Fibroblast of lung (primary cell): Measurements from ENCODE around the gene COL7A1. TPM values are rescaled to one million over a fixed set of nuclear protein-coding genes. Genes with fewer than 3 reads are reported as not detected.

ENCODE experiments used
- DNase-seq, 2 donors: peaks; one replicate each; pipeline versions ENCODE4 v3.0.0 to v3.0.0-alpha.2; 2010; ENCODE audit warnings: low read depth in 2 of 2
- H2AFZ ChIP-seq: 2 replicates; pipeline ENCODE4 v1.5.1; 2012; ENCODE audit warnings: low read length, control low read depth, inconsistent platforms
- H3K27ac ChIP-seq: 2 replicates; pipeline ENCODE4 v1.5.1; 2011; ENCODE audit warnings: low read length, control low read depth; ENCODE audit not compliant: insufficient read depth
- H3K27me3 ChIP-seq: 2 replicates; pipeline ENCODE4 v1.5.1; 2011; ENCODE audit warnings: mild to moderate bottlenecking, low read length; ENCODE audit not compliant: control insufficient read depth, insufficient read depth
- H3K36me3 ChIP-seq: 2 replicates; pipeline ENCODE4 v1.5.1; 2011; ENCODE audit warnings: low read length; ENCODE audit not compliant: control insufficient read depth, insufficient read depth
- H3K4me1 ChIP-seq: 2 replicates; pipeline ENCODE4 v1.5.1; 2011; ENCODE audit warnings: low read length; ENCODE audit not compliant: control insufficient read depth, insufficient read depth; ENCODE audit errors: extremely low read depth
- H3K4me2 ChIP-seq: 2 replicates; pipeline ENCODE4 v1.5.1; 2011; ENCODE audit warnings: low read length, control low read depth; ENCODE audit not compliant: insufficient read depth; ENCODE audit errors: extremely low read depth
- H3K4me3 ChIP-seq, 4 experiments: fragments of 200-600 bp in 1 of 4; sonication (generic) in 1 of 4; replicated peaks in 1 of 4; 2 replicates each; pipeline ENCODE4 v1.5.1; 2011 to 2016; ENCODE audit warnings: low read length in 4 of 4, low read depth in 3 of 4, mild to moderate bottlenecking in 3 of 4, control low read depth in 2 of 4, inconsistent platforms in 1 of 4, mixed read lengths in 1 of 4; ENCODE audit not compliant: insufficient read depth in 1 of 4; ENCODE audit errors: control extremely low read depth in 1 of 4
- H3K79me2 ChIP-seq: 2 replicates; pipeline ENCODE4 v1.5.1; 2012; ENCODE audit warnings: mild to moderate bottlenecking, low read length, inconsistent platforms; ENCODE audit not compliant: control insufficient read depth, insufficient read depth
- H3K9ac ChIP-seq: 2 replicates; pipeline ENCODE4 v1.5.1; 2011; ENCODE audit warnings: mild to moderate bottlenecking, low read length, control low read depth; ENCODE audit not compliant: insufficient read depth
- H3K9me3 ChIP-seq: 2 replicates; pipeline ENCODE4 v1.5.1; 2012; ENCODE audit warnings: low read depth, low read length; ENCODE audit not compliant: control insufficient read depth, insufficient read depth
- H4K20me1 ChIP-seq: 2 replicates; pipeline ENCODE4 v1.5.1; 2011; ENCODE audit warnings: low read length; ENCODE audit not compliant: control insufficient read depth, insufficient read depth; ENCODE audit errors: extremely low read depth
- EZH2 ChIP-seq: IDR thresholded peaks from 2 replicates; pipeline ENCODE4 v1.5.1; 2012; ENCODE audit warnings: low read length, control low read depth, mild to moderate bottlenecking; ENCODE audit errors: missing control alignments
- polyA plus RNA-seq, 2 donors: library from polyadenylated mRNA; depleted of rRNA in 1 of 2; stranded (reverse) in 1 of 2; unstranded in 1 of 2; fragments of >200 nt; gene quantifications; 2 replicates each; pipeline ENCODE4 v1.2.1, GENCODE V29; 2011 to 2012; ENCODE audit warnings: missing spikeins in 1 of 2
- total RNA-seq: library from RNA; depleted of rRNA; stranded (reverse); fragments of >200 nt; gene quantifications from 2 replicates; pipeline ENCODE4 v1.2.1, GENCODE V29; 2014
- TF ChIP-seq, protein P1 (sequence below), 2 donors: IDR thresholded peaks in 1 of 2; conservative IDR thresholded peaks in 1 of 2; 1 replicate in 1 of 2; 2 replicates in 1 of 2; pipeline ENCODE4 v1.5.1; 2011 to 2012; ENCODE audit warnings: low read length in 2 of 2, control low read depth in 1 of 2, inconsistent platforms in 1 of 2, low read depth in 1 of 2, mild to moderate bottlenecking in 1 of 2

COL7A1 gene
- total and polyA plus RNA-seq, 2 donors (not counting 1 experiment from before 2014, with no cell fraction given): 3.4 to 36.7 TPM

DNA sequence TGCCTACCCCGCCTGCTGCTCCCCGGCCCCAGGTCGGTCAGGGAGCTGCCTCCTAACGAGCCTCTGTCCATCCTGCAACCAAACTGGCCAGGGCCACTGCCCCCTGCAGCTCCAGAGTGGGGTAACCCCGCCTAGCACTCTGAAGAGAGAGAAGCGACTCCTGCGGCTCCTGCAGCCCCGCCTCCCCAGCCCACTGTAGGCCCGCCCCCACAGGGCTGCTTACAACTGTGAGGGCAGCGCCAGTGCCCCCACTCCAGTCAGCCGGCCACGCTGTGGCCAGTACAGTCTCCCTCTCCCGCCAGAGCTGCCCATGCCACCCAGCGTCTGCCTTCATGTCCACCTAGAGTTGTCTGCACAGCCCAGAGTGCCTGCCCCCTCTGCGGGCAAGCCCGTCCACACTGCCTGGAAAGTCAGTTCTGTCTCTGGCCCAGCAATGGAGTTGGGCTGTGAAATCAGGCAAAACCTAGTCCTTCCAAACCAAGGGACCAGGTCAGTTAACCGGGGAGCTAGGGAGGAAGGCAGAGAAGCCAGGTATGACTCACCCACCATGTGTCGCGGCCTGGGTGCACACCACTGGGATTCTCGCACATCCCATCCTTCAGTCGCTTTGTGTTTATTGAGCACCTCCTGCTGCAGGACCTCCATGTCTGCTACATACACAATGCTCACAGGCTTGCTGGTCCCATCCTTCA, 33.9 kb downstream of the COL7A1 start:
- DNase-seq: peak; percentile 63

DNA sequence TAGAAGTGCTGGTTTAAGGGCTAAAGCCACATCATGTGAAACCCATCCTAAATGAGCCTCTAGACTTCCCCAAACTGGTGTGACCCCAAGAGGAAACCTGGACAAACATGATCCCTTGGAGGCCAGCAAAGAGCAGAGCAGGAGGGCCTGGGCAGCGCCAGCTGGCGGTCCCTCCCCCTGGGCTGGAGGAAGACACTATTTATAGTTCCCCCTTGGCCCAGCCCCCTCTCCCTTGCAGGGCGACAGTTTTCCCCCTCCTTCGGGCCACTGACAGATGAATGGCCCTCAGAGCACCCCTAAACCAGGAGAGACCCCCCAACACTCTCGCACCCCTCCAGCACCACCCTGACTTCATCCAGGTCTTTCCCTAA, 34.5 kb downstream of the COL7A1 start:
- Histone ChIP-seq H3K27ac (peak overlapping the region; percentile 26), H3K9ac (no peak overlapping the region), H3K4me1 (peaks cover 43% of the 10 kb centered on the region), H3K9me3 (no peaks in the 10 kb centered on the region), H3K27me3 (no peaks in the 10 kb centered on the region), H4K20me1 (no peaks in the 10 kb centered on the region), H3K4me2 (peak overlapping the region; percentile 70), H2AFZ (peak overlapping the region; percentile 18), H3K36me3 (peaks cover 6% of the 10 kb centered on the region), H3K4me3 (peak overlapping the region in 3 of 4 experiments; percentile 6 to 44 (median 7)), H3K79me2 (no peaks in the 10 kb centered on the region)
- DNase-seq: peak; percentile 15 to 19
- no peak for TF ChIP-seq EZH2
- TF ChIP-seq, protein P1, sequence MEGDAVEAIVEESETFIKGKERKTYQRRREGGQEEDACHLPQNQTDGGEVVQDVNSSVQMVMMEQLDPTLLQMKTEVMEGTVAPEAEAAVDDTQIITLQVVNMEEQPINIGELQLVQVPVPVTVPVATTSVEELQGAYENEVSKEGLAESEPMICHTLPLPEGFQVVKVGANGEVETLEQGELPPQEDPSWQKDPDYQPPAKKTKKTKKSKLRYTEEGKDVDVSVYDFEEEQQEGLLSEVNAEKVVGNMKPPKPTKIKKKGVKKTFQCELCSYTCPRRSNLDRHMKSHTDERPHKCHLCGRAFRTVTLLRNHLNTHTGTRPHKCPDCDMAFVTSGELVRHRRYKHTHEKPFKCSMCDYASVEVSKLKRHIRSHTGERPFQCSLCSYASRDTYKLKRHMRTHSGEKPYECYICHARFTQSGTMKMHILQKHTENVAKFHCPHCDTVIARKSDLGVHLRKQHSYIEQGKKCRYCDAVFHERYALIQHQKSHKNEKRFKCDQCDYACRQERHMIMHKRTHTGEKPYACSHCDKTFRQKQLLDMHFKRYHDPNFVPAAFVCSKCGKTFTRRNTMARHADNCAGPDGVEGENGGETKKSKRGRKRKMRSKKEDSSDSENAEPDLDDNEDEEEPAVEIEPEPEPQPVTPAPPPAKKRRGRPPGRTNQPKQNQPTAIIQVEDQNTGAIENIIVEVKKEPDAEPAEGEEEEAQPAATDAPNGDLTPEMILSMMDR (conservative IDR thresholded peaks at IDR 0.05 in 1 of 2, IDR thresholded peaks at IDR 0.05 in 1 of 2; ENCODE audit: low read depth in 1 of 2, low read length in 2 of 2): no peak

More for the DNA sequence above, 33.9 kb downstream of the COL7A1 start:
- peaks cover 6% of the 10 kb centered on the region for H3K36me3 ChIP-seq
- no peaks in the 10 kb centered on the region for H3K9me3 ChIP-seq
- no peaks in the 10 kb centered on the region for H4K20me1 ChIP-seq
- no peak overlapping the region for H3K9ac ChIP-seq
- H3K79me2 ChIP-seq: no peaks in the 10 kb centered on the region
- peaks cover 46% of the 10 kb centered on the region for H3K4me1 ChIP-seq
- peak overlapping the region; percentile 43 for H2AFZ ChIP-seq
- peak overlapping the region in 2 of 4 experiments; percentile 6 to 44 for H3K4me3 ChIP-seq
- H3K27ac ChIP-seq: peak overlapping the region; percentile 26
- H3K4me2 ChIP-seq: peak overlapping the region; percentile 70
- no peaks in the 10 kb centered on the region for H3K27me3 ChIP-seq
- TF ChIP-seq EZH2: no peak
- TF ChIP-seq, protein P1 (conservative IDR thresholded peaks at IDR 0.05 in 1 of 2, IDR thresholded peaks at IDR 0.05 in 1 of 2; ENCODE audit: low read depth in 1 of 2, low read length in 2 of 2): peak; percentile 41 to 52

- Histone ChIP-seq H2AFZ (no peak overlapping the region), H3K36me3 (peaks cover 6% of the 10 kb centered on the region), H3K4me1 (peaks cover 37% of the 10 kb centered on the region), H3K9ac (no peak overlapping the region), H3K27me3 (no peaks in the 10 kb centered on the region), H3K4me2 (no peak overlapping the region), H3K9me3 (no peaks in the 10 kb centered on the region), H3K4me3 (no peak overlapping the region), H3K27ac (no peak overlapping the region), H3K79me2 (no peaks in the 10 kb centered on the region), H4K20me1 (no peaks in the 10 kb centered on the region)
- no peak for DNase-seq
- TF ChIP-seq, protein P1 (conservative IDR thresholded peaks at IDR 0.05 in 1 of 2, IDR thresholded peaks at IDR 0.05 in 1 of 2; ENCODE audit: low read depth in 1 of 2, low read length in 2 of 2): no peak
- TF ChIP-seq EZH2: no peak
Measured at GRCh38 chr3:48558493-48559134, 36.5 kb downstream of the COL7A1 start.
